ENCODE results near the gene CNNM3.

DNA sequence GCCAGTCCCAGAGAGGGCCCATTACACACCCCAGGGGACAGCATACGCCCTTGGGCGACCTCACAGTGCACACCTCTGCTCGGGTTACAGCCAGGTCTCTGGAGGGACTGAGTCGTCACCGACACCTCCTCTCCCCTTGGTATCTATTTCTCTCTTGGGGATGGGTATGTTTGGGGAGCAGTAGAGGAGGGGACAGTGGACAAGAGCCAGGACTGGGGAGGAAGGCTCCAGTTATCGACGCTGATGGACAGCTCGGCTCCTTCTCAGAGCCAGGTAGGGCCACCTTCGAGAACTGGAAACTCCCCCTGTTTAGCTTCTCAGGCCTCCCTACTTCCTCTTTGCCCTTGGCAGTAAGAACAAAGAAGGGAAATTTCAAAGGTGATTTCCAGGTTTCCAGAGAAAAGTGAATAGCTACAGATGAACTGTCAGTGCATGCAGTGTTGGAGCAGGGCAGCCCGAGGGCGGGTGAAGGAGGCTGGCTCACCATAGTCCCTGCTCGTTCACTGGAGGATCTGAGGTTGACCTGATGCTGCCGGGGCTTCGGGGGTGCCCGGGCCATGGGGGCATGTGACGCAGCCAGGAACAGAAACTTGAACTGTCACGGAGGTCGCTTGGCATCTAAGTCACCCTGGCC, 58.2 kb downstream of the CNNM3 start:
- no peak for TF ChIP-seq REST (IDR thresholded peaks at IDR 0.05)
- no peak for TF ChIP-seq JUND (IDR thresholded peaks at IDR 0.05)
- TF ChIP-seq, protein P1, sequence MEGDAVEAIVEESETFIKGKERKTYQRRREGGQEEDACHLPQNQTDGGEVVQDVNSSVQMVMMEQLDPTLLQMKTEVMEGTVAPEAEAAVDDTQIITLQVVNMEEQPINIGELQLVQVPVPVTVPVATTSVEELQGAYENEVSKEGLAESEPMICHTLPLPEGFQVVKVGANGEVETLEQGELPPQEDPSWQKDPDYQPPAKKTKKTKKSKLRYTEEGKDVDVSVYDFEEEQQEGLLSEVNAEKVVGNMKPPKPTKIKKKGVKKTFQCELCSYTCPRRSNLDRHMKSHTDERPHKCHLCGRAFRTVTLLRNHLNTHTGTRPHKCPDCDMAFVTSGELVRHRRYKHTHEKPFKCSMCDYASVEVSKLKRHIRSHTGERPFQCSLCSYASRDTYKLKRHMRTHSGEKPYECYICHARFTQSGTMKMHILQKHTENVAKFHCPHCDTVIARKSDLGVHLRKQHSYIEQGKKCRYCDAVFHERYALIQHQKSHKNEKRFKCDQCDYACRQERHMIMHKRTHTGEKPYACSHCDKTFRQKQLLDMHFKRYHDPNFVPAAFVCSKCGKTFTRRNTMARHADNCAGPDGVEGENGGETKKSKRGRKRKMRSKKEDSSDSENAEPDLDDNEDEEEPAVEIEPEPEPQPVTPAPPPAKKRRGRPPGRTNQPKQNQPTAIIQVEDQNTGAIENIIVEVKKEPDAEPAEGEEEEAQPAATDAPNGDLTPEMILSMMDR (IDR thresholded peaks at IDR 0.05; ENCODE audit: low read depth, low read length, missing input control): no peak
- TF ChIP-seq, protein P2, sequence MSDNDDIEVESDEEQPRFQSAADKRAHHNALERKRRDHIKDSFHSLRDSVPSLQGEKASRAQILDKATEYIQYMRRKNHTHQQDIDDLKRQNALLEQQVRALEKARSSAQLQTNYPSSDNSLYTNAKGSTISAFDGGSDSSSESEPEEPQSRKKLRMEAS (IDR thresholded peaks at IDR 0.05): no peak
- TF ChIP-seq RAD21 (IDR thresholded peaks at IDR 0.05): no peak

Data from liver (tissue), 3 donors.